Measurements from ENCODE around the gene SPAG6.

GRCh38 chr10:22367471-22367870 is 22.2 kb downstream of the SPAG6 start:
- no peak for TF ChIP-seq ZNF274 (IDR thresholded peaks at IDR 0.05; ENCODE audit: low read depth, low read length)
- no peak for TF ChIP-seq YY1 (IDR thresholded peaks at IDR 0.05; ENCODE audit: insufficient read depth, insufficient read length)
